Activated T-helper 1 cell treated with anti-CD3 and anti-CD28 coated beads, Interleukin-12 subunit alpha, Interleukin-12 subunit beta, Interleukin-2, Interleukin-4 antibody, amounts not matched to agents 30 ng/mL and 10 ng/mL and 1 ng/mL, durations not matched to agents 14 hours and 24 hours and 36 hours (primary cell): Measurements from ENCODE around the gene SLCO4A1. TPM values are rescaled to one million over a fixed set of nuclear protein-coding genes. Genes with fewer than 3 reads are reported as not detected.

ENCODE experiments used
- DNase-seq: peaks from one replicate; pipeline ENCODE4 v3.0.0; 2021; ENCODE audit warnings: low spot score
- H3K27ac Mint-ChIP-seq: one replicate; pipeline ENCODE4 v1.8.0; 2021; ENCODE audit warnings: mild to moderate bottlenecking, mixed read lengths
- H3K27me3 Mint-ChIP-seq: one replicate; pipeline ENCODE4 v1.8.0; 2022; ENCODE audit warnings: mild to moderate bottlenecking, moderate library complexity, mixed read lengths; ENCODE audit not compliant: insufficient read depth
- H3K36me3 Mint-ChIP-seq: one replicate; pipeline ENCODE4 v1.8.0; 2021; ENCODE audit warnings: low read depth, mixed read lengths
- H3K4me1 Mint-ChIP-seq: one replicate; pipeline ENCODE4 v1.8.0; 2021; ENCODE audit warnings: low read depth, mixed read lengths
- H3K4me3 Mint-ChIP-seq: one replicate; pipeline ENCODE4 v1.8.0; 2021; ENCODE audit warnings: mild to moderate bottlenecking, moderate library complexity, mixed read lengths
- H3K9me3 Mint-ChIP-seq: one replicate; pipeline ENCODE4 v1.8.0; 2021; ENCODE audit warnings: mixed read lengths
- intact Hi-C: fragments of 100-400 bp; cut with micrococcal nuclease; formaldehyde crosslinking; loops from one replicate; pipeline ENCODE4 v1.15.1; 2024
- total RNA-seq: library from RNA; stranded (reverse); gene quantifications from 2 replicates; pipeline ENCODE4 v1.2.3, GENCODE V29; 2022

SLCO4A1 gene
- total RNA-seq, 1 donor from 2014 or later: 47.6 TPM

- H3K27me3 Mint-ChIP-seq: peaks cover 12% of the 10 kb centered on the region
- no peak overlapping the region for H3K4me3 Mint-ChIP-seq
- no peaks in the 10 kb centered on the region for H3K9me3 Mint-ChIP-seq
- H3K36me3 Mint-ChIP-seq: no peaks in the 10 kb centered on the region
- no peak for DNase-seq
- no peak overlapping the region for H3K27ac Mint-ChIP-seq
- peaks cover 14% of the 10 kb centered on the region for H3K4me1 Mint-ChIP-seq
- intact Hi-C loops: no loop called here
These were observed 12.3 kb upstream of the SLCO4A1 start for GRCh38 chr20:62629864-62630470.

DNA sequence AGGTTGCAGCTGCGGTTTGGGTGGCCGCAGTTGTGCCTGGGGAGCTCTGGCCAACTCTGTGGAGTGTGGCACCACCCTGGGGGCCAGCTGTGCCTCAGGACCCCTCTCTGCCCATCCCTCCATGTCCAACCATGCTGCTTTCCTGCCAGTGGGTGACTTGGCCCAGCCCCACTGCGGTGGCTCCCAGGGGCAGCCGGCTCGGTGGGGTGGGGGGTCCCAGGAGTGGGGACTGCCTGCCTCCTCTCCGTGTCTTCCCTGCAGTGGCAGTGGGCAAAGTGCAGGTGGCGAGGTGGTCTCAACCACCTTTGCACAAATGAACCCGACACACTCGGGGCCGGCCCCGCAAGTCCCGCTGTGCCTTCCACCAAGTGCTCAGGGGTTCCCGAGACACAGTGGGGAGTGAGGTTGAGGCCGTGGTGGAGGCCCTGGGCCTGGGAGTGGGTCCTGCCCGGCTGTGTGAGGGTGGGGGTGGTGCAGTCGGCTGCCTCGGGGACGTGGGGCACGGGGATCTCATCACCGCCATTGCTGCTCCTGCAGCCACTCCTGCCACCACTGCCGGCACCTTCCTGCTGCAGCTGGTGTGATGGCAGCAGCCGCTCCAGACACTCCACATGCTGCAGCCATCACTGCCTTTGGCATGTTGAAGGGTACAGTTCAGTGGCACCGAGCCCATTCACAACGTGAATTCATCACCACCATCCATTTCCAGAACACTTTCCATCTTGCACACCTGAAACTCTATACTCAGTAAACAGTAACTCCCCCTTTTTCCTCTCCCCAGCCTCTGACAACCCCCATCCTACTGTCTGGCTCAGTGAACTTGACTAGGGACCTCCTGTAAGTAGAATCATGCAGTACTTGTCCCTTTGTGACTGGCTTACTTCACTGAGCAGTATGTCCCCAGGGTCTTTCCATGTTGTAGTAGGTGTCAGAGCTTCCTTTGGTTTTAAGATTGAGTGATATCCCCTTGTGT, 10.7 kb upstream of the SLCO4A1 start:
- Mint-ChIP-seq H3K9me3 (no peaks in the 10 kb centered on the region), H3K4me1 (peaks cover 20% of the 10 kb centered on the region), H3K36me3 (no peaks in the 10 kb centered on the region), H3K27me3 (peaks cover 25% of the 10 kb centered on the region), H3K27ac (no peak overlapping the region), H3K4me3 (no peak overlapping the region)
- intact Hi-C loops: no loop called here
- DNase-seq: no peak

DNA sequence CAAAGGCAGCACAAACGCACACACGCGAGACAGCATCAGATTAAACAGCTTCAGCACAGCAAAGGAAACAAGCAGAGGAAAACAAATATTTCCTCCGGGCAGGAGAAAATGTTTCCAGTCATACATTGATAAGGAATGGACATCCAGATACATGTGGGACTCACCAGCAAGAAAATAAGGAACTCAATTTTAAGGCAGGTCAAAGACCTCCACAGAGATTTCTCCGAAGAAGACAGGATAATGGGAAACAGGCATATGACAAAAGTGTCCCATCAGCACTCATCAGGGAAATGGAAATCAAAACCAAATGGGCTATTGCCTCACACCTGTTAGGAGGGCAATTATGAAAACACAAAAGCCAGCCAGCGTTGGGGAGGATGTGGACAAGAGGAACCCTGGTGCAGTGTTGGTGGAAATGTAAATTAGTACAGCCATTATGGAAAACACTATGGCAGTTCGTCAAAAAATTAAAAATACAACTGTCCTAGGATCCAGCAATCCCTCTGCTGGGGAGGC, 9.7 kb upstream of the SLCO4A1 start:
- DNase-seq: no peak
- Mint-ChIP-seq H3K9me3 (no peaks in the 10 kb centered on the region), H3K27me3 (peaks cover 29% of the 10 kb centered on the region), H3K4me1 (peaks cover 22% of the 10 kb centered on the region), H3K4me3 (no peak overlapping the region), H3K36me3 (no peaks in the 10 kb centered on the region), H3K27ac (no peak overlapping the region)
- intact Hi-C loops: no loop called here

- no peaks in the 10 kb centered on the region for H3K36me3 Mint-ChIP-seq
- H3K27me3 Mint-ChIP-seq: peaks cover 31% of the 10 kb centered on the region
- H3K9me3 Mint-ChIP-seq: no peaks in the 10 kb centered on the region
- peaks cover 15% of the 10 kb centered on the region for H3K4me1 Mint-ChIP-seq
- no peak for DNase-seq
- H3K4me3 Mint-ChIP-seq: no peak overlapping the region
- no peak overlapping the region for H3K27ac Mint-ChIP-seq
- intact Hi-C loops: no loop called here
These were observed 8.5 kb upstream of the SLCO4A1 start for GRCh38 chr20:62633598-62634329.

- intact Hi-C loops: no loop called here
- Mint-ChIP-seq H3K4me1 (peaks cover 14% of the 10 kb centered on the region), H3K4me3 (no peak overlapping the region), H3K27ac (no peak overlapping the region), H3K27me3 (peaks cover 36% of the 10 kb centered on the region), H3K36me3 (no peaks in the 10 kb centered on the region), H3K9me3 (no peaks in the 10 kb centered on the region)
- DNase-seq: no peak
These were observed 7.9 kb upstream of the SLCO4A1 start for GRCh38 chr20:62634330-62634967.

GRCh38 chr20:62635232-62635631, 7.1 kb upstream of the SLCO4A1 start:
- DNase-seq: no peak
- H3K4me1 Mint-ChIP-seq: peaks cover 14% of the 10 kb centered on the region
- no peak overlapping the region for H3K27ac Mint-ChIP-seq
- no peaks in the 10 kb centered on the region for H3K9me3 Mint-ChIP-seq
- H3K27me3 Mint-ChIP-seq: peaks cover 41% of the 10 kb centered on the region
- H3K4me3 Mint-ChIP-seq: no peak overlapping the region
- H3K36me3 Mint-ChIP-seq: no peaks in the 10 kb centered on the region
- intact Hi-C loops: no loop called here

- Mint-ChIP-seq H3K4me3 (no peak overlapping the region), H3K27me3 (peaks cover 41% of the 10 kb centered on the region), H3K4me1 (peaks cover 14% of the 10 kb centered on the region), H3K36me3 (no peaks in the 10 kb centered on the region), H3K27ac (no peak overlapping the region), H3K9me3 (no peaks in the 10 kb centered on the region)
- DNase-seq: no peak
- intact Hi-C loops: no loop called here
These were observed 6.5 kb upstream of the SLCO4A1 start for GRCh38 chr20:62635852-62636251.

- peaks cover 41% of the 10 kb centered on the region for H3K27me3 Mint-ChIP-seq
- no peak overlapping the region for H3K27ac Mint-ChIP-seq
- no peak for DNase-seq
- no peaks in the 10 kb centered on the region for H3K36me3 Mint-ChIP-seq
- H3K9me3 Mint-ChIP-seq: no peaks in the 10 kb centered on the region
- intact Hi-C loops: no loop called here
- peaks cover 14% of the 10 kb centered on the region for H3K4me1 Mint-ChIP-seq
- no peak overlapping the region for H3K4me3 Mint-ChIP-seq
These were observed 5.9 kb upstream of the SLCO4A1 start for GRCh38 chr20:62636446-62636845.

GRCh38 chr20:62637110-62637509, 5.2 kb upstream of the SLCO4A1 start:
- no peak for DNase-seq
- H3K27me3 Mint-ChIP-seq: peaks cover 40% of the 10 kb centered on the region
- peaks cover 14% of the 10 kb centered on the region for H3K4me1 Mint-ChIP-seq
- intact Hi-C loops: no loop called here
- H3K27ac Mint-ChIP-seq: no peak overlapping the region
- H3K36me3 Mint-ChIP-seq: no peaks in the 10 kb centered on the region
- H3K9me3 Mint-ChIP-seq: no peaks in the 10 kb centered on the region
- no peak overlapping the region for H3K4me3 Mint-ChIP-seq

DNA sequence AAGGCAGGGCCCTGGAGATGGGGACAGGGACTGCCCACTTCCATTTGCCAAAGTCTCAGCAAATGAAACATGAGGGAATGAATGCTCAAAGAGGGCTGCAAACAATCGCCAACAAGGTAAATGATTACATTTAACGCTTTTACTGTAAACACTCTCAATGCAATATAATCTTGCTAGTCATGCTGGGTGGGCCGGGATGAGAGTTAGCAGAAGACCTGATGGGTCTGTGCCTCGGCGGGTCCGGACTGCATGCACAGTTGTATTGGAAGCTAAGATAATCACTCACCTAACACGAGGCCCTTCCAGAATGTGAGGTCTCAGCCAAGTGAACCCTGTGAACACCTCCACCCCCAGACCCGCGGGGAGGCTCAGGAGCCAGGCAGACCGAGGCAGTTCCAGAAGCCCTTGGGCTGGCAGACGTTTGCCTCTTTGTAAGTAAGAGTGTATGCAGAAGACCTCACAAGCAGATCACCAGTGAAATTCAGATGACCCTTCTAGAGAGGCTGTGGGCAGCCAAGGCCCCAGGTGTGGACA, 4.7 kb upstream of the SLCO4A1 start:
- H3K27ac Mint-ChIP-seq: no peak overlapping the region
- intact Hi-C loops: no loop called here
- DNase-seq: no peak
- peaks cover 35% of the 10 kb centered on the region for H3K27me3 Mint-ChIP-seq
- no peaks in the 10 kb centered on the region for H3K9me3 Mint-ChIP-seq
- no peaks in the 10 kb centered on the region for H3K36me3 Mint-ChIP-seq
- peaks cover 11% of the 10 kb centered on the region for H3K4me1 Mint-ChIP-seq
- no peak overlapping the region for H3K4me3 Mint-ChIP-seq

- H3K4me1 Mint-ChIP-seq: peaks cover 8% of the 10 kb centered on the region
- no peaks in the 10 kb centered on the region for H3K36me3 Mint-ChIP-seq
- no peak overlapping the region for H3K27ac Mint-ChIP-seq
- intact Hi-C loops: no loop called here
- DNase-seq: no peak
- no peak overlapping the region for H3K4me3 Mint-ChIP-seq
- H3K27me3 Mint-ChIP-seq: peaks cover 33% of the 10 kb centered on the region
- no peaks in the 10 kb centered on the region for H3K9me3 Mint-ChIP-seq
These were observed 4.2 kb upstream of the SLCO4A1 start for GRCh38 chr20:62638055-62638570.
